K562 (cell line): Measurements from ENCODE around the gene THYN1. TPM values are rescaled to one million over a fixed set of nuclear protein-coding genes. Genes with fewer than 3 reads are reported as not detected.

ENCODE experiments used
- ATF7 ChIP-seq: fragments of 450-650 bp; IDR thresholded peaks from 2 replicates; pipeline ENCODE4 v1.7.1; 2014; ENCODE audit warnings: mild to moderate bottlenecking, moderate library complexity
- DIDO1 ChIP-seq: fragments of 450-650 bp; IDR thresholded peaks from 2 replicates; pipeline ENCODE4 v1.6.1; 2016; ENCODE audit warnings: low read depth, missing biosample characterization, missing genetic modification characterization
- SMAD4 ChIP-seq: fragments of 250-450 bp; sonication (Bioruptor Pico); conservative IDR thresholded peaks from 2 replicates; pipeline ENCODE4 v1.8.0; 2021; ENCODE audit warnings: inconsistent platforms, mild to moderate bottlenecking, moderate library complexity
- ZNF24 ChIP-seq: fragments of 450-650 bp; IDR thresholded peaks from 2 replicates; pipeline ENCODE4 v1.6.1; 2016
- ZNF695 ChIP-seq: fragments of 450-650 bp; formaldehyde crosslinking; IDR thresholded peaks from 2 replicates; pipeline ENCODE4 v1.4.0; 2020; ENCODE audit warnings: mild to moderate bottlenecking, moderate library complexity
- polyA plus RNA-seq, 8 experiments: library from polyadenylated mRNA; depleted of rRNA in 4 of 8; stranded (reverse) in 5 of 8; unstranded in 3 of 8; fragments of >200 nt; fragmentation: Nextera tagmentation in 2 of 8; fragmentation: Illumina TruSeq in 1 of 8; extraction: Ambion mirVana in 2 of 8; extraction: Trizol in 1 of 8; gene quantifications; 2 replicates each; pipeline versions ENCODE4 v1.2.1 to v1.2.3, GENCODE V29; 2011 to 2014; ENCODE audit warnings: inconsistent platforms in 1 of 8, missing spikeins in 1 of 8
- total RNA-seq, 7 experiments: library from RNA; depleted of rRNA in 6 of 7; stranded (reverse); fragments of >200 nt in 6 of 7; fragmentation: Illumina TruSeq in 2 of 7; extraction: Trizol in 2 of 7; gene quantifications; 2 replicates each; pipeline versions ENCODE4 v1.2.1 to v1.2.3, GENCODE V29; 2011 to 2021; ENCODE audit warnings: low replicate concordance in 1 of 7
- TF ChIP-seq, protein P1 (sequence below): fragments of 450-650 bp; IDR thresholded peaks from 2 replicates; pipeline ENCODE4 v1.6.1; 2016; ENCODE audit warnings: mild to moderate bottlenecking, moderate library complexity
- TF ChIP-seq, protein P2 (sequence below), 2 experiments: fragments of 200-800 bp in 1 of 2; sonication (Bioruptor generic) in 1 of 2; sonication (generic) in 1 of 2; formaldehyde crosslinking in 1 of 2; IDR thresholded peaks in 1 of 2; conservative IDR thresholded peaks in 1 of 2; 2 replicates each; pipeline versions ENCODE4 v1.5.0 to v1.6.1; 2016 to 2020; ENCODE audit warnings: missing compliant biosample characterization in 1 of 2, missing genetic modification characterization in 1 of 2, missing genetic modification reagents in 1 of 2
- TF ChIP-seq, protein P3 (sequence below): sonication (generic); formaldehyde crosslinking; IDR thresholded peaks from 2 replicates; pipeline ENCODE4 v1.9.0; 2022; ENCODE audit warnings: mild to moderate bottlenecking, missing genetic modification reagents
- TF ChIP-seq, protein P4 (sequence below): fragments of 200-400 bp; formaldehyde crosslinking; IDR thresholded peaks from 2 replicates; pipeline ENCODE4 v1.6.1; 2017; ENCODE audit warnings: mild to moderate bottlenecking, low read depth, low read length, moderate library complexity

THYN1 gene
- total and polyA plus RNA-seq, 9 of the 15 experiments (the other 6 are each of a cell fraction or from before 2014, with no cell fraction given), result 54.9 to 279 (median 104) TPM

DNA sequence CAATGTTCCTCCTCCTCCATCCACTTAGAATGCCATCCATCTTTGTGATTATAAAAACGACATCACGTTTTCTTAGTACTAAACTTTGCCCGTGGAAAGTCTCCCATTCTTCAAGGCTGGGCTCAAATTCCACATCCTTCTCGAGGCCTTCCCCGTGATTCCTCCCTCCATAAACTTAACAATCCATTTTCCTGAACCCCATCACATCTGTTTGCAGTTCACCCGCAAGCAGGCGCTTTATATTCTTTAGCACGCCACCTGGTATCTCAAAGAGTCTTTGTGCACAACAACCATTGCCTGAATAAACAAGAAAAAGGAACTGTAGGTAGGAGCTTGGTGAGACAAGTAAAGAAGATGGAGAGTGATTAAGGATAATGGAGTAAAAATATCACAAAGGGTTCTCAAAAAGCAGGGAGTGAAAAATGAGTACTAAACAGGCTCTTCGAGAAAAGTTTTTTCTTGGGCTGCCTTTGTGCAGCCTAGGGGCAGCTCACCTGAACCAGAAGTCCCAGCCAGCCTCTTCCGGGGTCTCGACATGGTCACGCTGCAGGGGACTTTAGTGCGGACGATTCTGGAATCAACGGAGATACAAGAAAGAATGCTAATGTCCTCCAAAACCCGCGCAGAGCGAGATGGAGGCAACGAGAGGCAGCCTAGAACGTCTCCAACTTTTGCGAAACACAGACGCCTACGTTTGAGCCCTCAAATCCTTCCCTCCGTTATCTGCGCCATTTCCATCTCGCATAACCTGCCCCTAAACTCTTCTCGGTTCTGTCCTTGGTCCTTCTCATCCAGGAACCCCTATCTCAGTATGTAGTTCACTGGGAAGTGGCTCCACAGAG, 585 bp downstream of the THYN1 start (continued):
- TF ChIP-seq, protein P1, sequence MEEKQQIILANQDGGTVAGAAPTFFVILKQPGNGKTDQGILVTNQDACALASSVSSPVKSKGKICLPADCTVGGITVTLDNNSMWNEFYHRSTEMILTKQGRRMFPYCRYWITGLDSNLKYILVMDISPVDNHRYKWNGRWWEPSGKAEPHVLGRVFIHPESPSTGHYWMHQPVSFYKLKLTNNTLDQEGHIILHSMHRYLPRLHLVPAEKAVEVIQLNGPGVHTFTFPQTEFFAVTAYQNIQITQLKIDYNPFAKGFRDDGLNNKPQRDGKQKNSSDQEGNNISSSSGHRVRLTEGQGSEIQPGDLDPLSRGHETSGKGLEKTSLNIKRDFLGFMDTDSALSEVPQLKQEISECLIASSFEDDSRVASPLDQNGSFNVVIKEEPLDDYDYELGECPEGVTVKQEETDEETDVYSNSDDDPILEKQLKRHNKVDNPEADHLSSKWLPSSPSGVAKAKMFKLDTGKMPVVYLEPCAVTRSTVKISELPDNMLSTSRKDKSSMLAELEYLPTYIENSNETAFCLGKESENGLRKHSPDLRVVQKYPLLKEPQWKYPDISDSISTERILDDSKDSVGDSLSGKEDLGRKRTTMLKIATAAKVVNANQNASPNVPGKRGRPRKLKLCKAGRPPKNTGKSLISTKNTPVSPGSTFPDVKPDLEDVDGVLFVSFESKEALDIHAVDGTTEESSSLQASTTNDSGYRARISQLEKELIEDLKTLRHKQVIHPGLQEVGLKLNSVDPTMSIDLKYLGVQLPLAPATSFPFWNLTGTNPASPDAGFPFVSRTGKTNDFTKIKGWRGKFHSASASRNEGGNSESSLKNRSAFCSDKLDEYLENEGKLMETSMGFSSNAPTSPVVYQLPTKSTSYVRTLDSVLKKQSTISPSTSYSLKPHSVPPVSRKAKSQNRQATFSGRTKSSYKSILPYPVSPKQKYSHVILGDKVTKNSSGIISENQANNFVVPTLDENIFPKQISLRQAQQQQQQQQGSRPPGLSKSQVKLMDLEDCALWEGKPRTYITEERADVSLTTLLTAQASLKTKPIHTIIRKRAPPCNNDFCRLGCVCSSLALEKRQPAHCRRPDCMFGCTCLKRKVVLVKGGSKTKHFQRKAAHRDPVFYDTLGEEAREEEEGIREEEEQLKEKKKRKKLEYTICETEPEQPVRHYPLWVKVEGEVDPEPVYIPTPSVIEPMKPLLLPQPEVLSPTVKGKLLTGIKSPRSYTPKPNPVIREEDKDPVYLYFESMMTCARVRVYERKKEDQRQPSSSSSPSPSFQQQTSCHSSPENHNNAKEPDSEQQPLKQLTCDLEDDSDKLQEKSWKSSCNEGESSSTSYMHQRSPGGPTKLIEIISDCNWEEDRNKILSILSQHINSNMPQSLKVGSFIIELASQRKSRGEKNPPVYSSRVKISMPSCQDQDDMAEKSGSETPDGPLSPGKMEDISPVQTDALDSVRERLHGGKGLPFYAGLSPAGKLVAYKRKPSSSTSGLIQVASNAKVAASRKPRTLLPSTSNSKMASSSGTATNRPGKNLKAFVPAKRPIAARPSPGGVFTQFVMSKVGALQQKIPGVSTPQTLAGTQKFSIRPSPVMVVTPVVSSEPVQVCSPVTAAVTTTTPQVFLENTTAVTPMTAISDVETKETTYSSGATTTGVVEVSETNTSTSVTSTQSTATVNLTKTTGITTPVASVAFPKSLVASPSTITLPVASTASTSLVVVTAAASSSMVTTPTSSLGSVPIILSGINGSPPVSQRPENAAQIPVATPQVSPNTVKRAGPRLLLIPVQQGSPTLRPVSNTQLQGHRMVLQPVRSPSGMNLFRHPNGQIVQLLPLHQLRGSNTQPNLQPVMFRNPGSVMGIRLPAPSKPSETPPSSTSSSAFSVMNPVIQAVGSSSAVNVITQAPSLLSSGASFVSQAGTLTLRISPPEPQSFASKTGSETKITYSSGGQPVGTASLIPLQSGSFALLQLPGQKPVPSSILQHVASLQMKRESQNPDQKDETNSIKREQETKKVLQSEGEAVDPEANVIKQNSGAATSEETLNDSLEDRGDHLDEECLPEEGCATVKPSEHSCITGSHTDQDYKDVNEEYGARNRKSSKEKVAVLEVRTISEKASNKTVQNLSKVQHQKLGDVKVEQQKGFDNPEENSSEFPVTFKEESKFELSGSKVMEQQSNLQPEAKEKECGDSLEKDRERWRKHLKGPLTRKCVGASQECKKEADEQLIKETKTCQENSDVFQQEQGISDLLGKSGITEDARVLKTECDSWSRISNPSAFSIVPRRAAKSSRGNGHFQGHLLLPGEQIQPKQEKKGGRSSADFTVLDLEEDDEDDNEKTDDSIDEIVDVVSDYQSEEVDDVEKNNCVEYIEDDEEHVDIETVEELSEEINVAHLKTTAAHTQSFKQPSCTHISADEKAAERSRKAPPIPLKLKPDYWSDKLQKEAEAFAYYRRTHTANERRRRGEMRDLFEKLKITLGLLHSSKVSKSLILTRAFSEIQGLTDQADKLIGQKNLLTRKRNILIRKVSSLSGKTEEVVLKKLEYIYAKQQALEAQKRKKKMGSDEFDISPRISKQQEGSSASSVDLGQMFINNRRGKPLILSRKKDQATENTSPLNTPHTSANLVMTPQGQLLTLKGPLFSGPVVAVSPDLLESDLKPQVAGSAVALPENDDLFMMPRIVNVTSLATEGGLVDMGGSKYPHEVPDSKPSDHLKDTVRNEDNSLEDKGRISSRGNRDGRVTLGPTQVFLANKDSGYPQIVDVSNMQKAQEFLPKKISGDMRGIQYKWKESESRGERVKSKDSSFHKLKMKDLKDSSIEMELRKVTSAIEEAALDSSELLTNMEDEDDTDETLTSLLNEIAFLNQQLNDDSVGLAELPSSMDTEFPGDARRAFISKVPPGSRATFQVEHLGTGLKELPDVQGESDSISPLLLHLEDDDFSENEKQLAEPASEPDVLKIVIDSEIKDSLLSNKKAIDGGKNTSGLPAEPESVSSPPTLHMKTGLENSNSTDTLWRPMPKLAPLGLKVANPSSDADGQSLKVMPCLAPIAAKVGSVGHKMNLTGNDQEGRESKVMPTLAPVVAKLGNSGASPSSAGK, result no peak
- no peak for TF ChIP-seq ZNF24
- TF ChIP-seq, protein P2, sequence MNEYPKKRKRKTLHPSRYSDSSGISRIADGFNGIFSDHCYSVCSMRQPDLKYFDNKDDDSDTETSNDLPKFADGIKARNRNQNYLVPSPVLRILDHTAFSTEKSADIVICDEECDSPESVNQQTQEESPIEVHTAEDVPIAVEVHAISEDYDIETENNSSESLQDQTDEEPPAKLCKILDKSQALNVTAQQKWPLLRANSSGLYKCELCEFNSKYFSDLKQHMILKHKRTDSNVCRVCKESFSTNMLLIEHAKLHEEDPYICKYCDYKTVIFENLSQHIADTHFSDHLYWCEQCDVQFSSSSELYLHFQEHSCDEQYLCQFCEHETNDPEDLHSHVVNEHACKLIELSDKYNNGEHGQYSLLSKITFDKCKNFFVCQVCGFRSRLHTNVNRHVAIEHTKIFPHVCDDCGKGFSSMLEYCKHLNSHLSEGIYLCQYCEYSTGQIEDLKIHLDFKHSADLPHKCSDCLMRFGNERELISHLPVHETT (CRISPR knock-in tag; conservative IDR thresholded peaks at IDR 0.05 in 1 of 2, IDR thresholded peaks at IDR 0.05 in 1 of 2), result no peak
- TF ChIP-seq ZNF695, result no peak
- no peak for TF ChIP-seq SMAD4 (CRISPR knock-in tag)
- TF ChIP-seq, protein P3, sequence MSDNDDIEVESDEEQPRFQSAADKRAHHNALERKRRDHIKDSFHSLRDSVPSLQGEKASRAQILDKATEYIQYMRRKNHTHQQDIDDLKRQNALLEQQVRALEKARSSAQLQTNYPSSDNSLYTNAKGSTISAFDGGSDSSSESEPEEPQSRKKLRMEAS (CRISPR knock-in tag), result no peak
- TF ChIP-seq, protein P4, sequence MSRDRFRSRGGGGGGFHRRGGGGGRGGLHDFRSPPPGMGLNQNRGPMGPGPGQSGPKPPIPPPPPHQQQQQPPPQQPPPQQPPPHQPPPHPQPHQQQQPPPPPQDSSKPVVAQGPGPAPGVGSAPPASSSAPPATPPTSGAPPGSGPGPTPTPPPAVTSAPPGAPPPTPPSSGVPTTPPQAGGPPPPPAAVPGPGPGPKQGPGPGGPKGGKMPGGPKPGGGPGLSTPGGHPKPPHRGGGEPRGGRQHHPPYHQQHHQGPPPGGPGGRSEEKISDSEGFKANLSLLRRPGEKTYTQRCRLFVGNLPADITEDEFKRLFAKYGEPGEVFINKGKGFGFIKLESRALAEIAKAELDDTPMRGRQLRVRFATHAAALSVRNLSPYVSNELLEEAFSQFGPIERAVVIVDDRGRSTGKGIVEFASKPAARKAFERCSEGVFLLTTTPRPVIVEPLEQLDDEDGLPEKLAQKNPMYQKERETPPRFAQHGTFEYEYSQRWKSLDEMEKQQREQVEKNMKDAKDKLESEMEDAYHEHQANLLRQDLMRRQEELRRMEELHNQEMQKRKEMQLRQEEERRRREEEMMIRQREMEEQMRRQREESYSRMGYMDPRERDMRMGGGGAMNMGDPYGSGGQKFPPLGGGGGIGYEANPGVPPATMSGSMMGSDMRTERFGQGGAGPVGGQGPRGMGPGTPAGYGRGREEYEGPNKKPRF, result no peak
- TF ChIP-seq DIDO1 (tag), result no peak
- no peak for TF ChIP-seq ATF7
